T-cell (primary cell): ENCODE results near the gene VWA3A. TPM values are rescaled to one million over a fixed set of nuclear protein-coding genes. Genes with fewer than 3 reads are reported as not detected.

Source experiments
- ATAC-seq, 4 experiments: fragments of 200-7000 bp in 3 of 4; fragments of 150-1000 bp in 1 of 4; cut with Tn5 transposase; replicated peaks in 1 of 4; 1 replicate in 3 of 4; 2 replicates in 1 of 4; pipeline ENCODE4 v1.10.0; 2021; ENCODE audit warnings: moderate library complexity in 3 of 4, mild to moderate bottlenecking in 2 of 4, moderate number of reproducible peaks in 1 of 4
- CTCF ChIA-PET, 2 donors: fragments of 300-600 bp; sonication (Branson Sonifier 250); formaldehyde crosslinking; loops; one replicate each; lab custom pipeline; 2022; ENCODE audit warnings: antibody characterized with exemption in 2 of 2; lab: Charles Lee
- POLR2A ChIA-PET, 2 donors: fragments of 300-600 bp; sonication (Branson Sonifier 250); formaldehyde crosslinking; loops; one replicate each; lab custom pipeline; 2022; ENCODE audit warnings: antibody characterized with exemption in 2 of 2; lab: Charles Lee
- DNase-seq, 35 experiments: peaks; one replicate each; pipeline versions ENCODE4 v3.0.0 to v3.0.0-alpha.2; 2013 to 2023
- H3K27ac ChIP-seq: one replicate; pipeline ENCODE4 v1.5.1; 2013; ENCODE audit warnings: low read length
- H3K27me3 ChIP-seq, 2 experiments: replicated peaks in 1 of 2; 1 replicate in 1 of 2; 2 replicates in 1 of 2; pipeline versions ENCODE4 v1.6.1 to v1.7.0; 2013; ENCODE audit warnings: low read length in 1 of 2, mixed read lengths in 1 of 2; ENCODE audit not compliant: control insufficient read depth in 2 of 2, insufficient read depth in 2 of 2; ENCODE audit errors: extremely low read depth in 1 of 2
- H3K36me3 ChIP-seq, 2 donors: 1 replicate in 1 of 2; 2 replicates in 1 of 2; pipeline versions ENCODE4 v1.6.1 to v1.7.0; 2013; ENCODE audit warnings: low read length in 1 of 2; ENCODE audit not compliant: control insufficient read depth in 2 of 2, insufficient read depth in 1 of 2; ENCODE audit errors: extremely low read depth in 1 of 2
- H3K4me1 ChIP-seq, 2 experiments: 1 replicate in 1 of 2; 2 replicates in 1 of 2; pipeline versions ENCODE4 v1.6.1 to v1.7.0; 2013; ENCODE audit warnings: low read length in 2 of 2, mixed read lengths in 1 of 2; ENCODE audit not compliant: insufficient read depth in 2 of 2, control insufficient read depth in 1 of 2; ENCODE audit errors: extremely low read depth in 1 of 2
- H3K4me3 ChIP-seq, 2 donors: 1 replicate in 1 of 2; 2 replicates in 1 of 2; pipeline versions ENCODE4 v1.5.1 to v1.7.0; 2013; ENCODE audit warnings: mild to moderate bottlenecking in 2 of 2, low read length in 1 of 2, moderate library complexity in 1 of 2; ENCODE audit not compliant: control insufficient read depth in 1 of 2; ENCODE audit errors: extremely low read depth in 1 of 2
- H3K9me3 ChIP-seq: 2 replicates; pipeline ENCODE4 v1.7.0; 2013
- H3K27ac Mint-ChIP-seq, 2 donors: one replicate each; pipeline ENCODE4 v1.8.0; 2020 to 2021; ENCODE audit warnings: mild to moderate bottlenecking in 2 of 2, mixed read lengths in 2 of 2
- H3K27me3 Mint-ChIP-seq, 2 donors: one replicate each; pipeline ENCODE4 v1.8.0; 2021 to 2022; ENCODE audit warnings: mixed read lengths in 2 of 2
- H3K36me3 Mint-ChIP-seq: one replicate; pipeline ENCODE4 v1.8.0; 2021; ENCODE audit warnings: mixed read lengths
- H3K4me1 Mint-ChIP-seq, 3 donors: one replicate each; pipeline ENCODE4 v1.8.0; 2020 to 2022; ENCODE audit warnings: mixed read lengths in 3 of 3, mild to moderate bottlenecking in 1 of 3
- H3K4me3 Mint-ChIP-seq, 3 donors: one replicate each; pipeline ENCODE4 v1.8.0; 2020 to 2022; ENCODE audit warnings: mild to moderate bottlenecking in 3 of 3, mixed read lengths in 3 of 3, moderate library complexity in 3 of 3
- H3K9me3 Mint-ChIP-seq, 3 donors: one replicate each; pipeline ENCODE4 v1.8.0; 2020 to 2022; ENCODE audit warnings: mixed read lengths in 3 of 3
- WGBS: methylation state at CpG from one replicate; pipeline ENCODE4 v1.1.5; 2013; ENCODE audit warnings: missing lambda C conversion rate; ENCODE audit not compliant: insufficient coverage; 5-methylcytosine and 5-hydroxymethylcytosine counted together
- total RNA-seq, 35 experiments: library from RNA in 6 of 35; stranded (reverse) in 6 of 35; fragments of 120-200 nt in 1 of 35; gene quantifications; one replicate each; pipeline versions ENCODE4 v1.2.1 to v1.2.4 and lab custom pipeline; 2013 to 2026

Gene VWA3A
- total RNA-seq, 5 donors from 2014 or later (not counting 1 experiment from before 2014, with no cell fraction given): 0.10 to 0.50 (median 0.32) TPM

GRCh38 chr16:22053921-22054341 is 38.4 kb upstream of the VWA3A start:
- Histone ChIP-seq H3K9me3 (no peaks in the 10 kb centered on the region), H3K4me3 (no peak overlapping the region), H3K27me3 (no peaks in the 10 kb centered on the region), H3K36me3 (no peaks in the 10 kb centered on the region), H3K4me1 (peaks cover 3 to 4% of the 10 kb centered on the region in 2 experiments), H3K27ac (no peak overlapping the region)
- DNase-seq (no peak), ATAC-seq (no peak)
- Mint-ChIP-seq H3K4me1 (peaks cover 18 to 19% (median 18%) of the 10 kb centered on the region in 3 donors), H3K9me3 (no peaks in the 10 kb centered on the region), H3K36me3 (peaks cover 8% of the 10 kb centered on the region), H3K27me3 (no peaks in the 10 kb centered on the region), H3K4me3 (no peak overlapping the region), H3K27ac (no peak overlapping the region)
- CTCF ChIA-PET: no interaction called here
- 60% methylated on average over 1 of the region's 4 CpGs for WGBS
- POLR2A ChIA-PET: no interaction called here

- no peak for DNase-seq
- no peaks in the 10 kb centered on the region for H3K9me3 Mint-ChIP-seq
- Histone ChIP-seq H3K27me3 (no peaks in the 10 kb centered on the region), H3K9me3 (no peaks in the 10 kb centered on the region), H3K27ac (no peak overlapping the region), H3K36me3 (no peaks in the 10 kb centered on the region), H3K4me3 (no peak overlapping the region), H3K4me1 (peaks cover 3 to 4% of the 10 kb centered on the region in 2 experiments)
- peaks cover 8% of the 10 kb centered on the region for H3K36me3 Mint-ChIP-seq
- no peak for ATAC-seq
- H3K4me1 Mint-ChIP-seq: peaks cover 21 to 24% (median 21%) of the 10 kb centered on the region in 3 donors
- ChIA-PET CTCF (interaction anchor here in 1 of 2 donors (1.7 kb wide), 1 partner anchor 22 kb away, joined by 7 read pairs; no protein-coding TSS in a partner anchor), POLR2A (interaction anchor here in 1 of 2 donors (1.1 kb wide), 1 partner anchor 11 kb away, joined by 3 read pairs; no protein-coding TSS in a partner anchor)
- H3K27ac Mint-ChIP-seq: peak overlapping the region in 1 of 2 donors; percentile 12
- no peaks in the 10 kb centered on the region for H3K27me3 Mint-ChIP-seq
- no peak overlapping the region for H3K4me3 Mint-ChIP-seq
- no CpG with 5 or more reads among the region's 5 CpGs for WGBS
Measured at GRCh38 chr16:22054847-22055590, 37.3 kb upstream of the VWA3A start.

GRCh38 chr16:22055881-22056280 is 36.5 kb upstream of the VWA3A start:
- no peak overlapping the region for H3K4me3 Mint-ChIP-seq
- ChIA-PET CTCF (interaction anchor here in 1 of 2 donors (1.7 kb wide), 1 partner anchor 22 kb away, joined by 7 read pairs; no protein-coding TSS in a partner anchor), POLR2A (interaction anchor here in 1 of 2 donors (1.1 kb wide), 1 partner anchor 10 kb away, joined by 3 read pairs; no protein-coding TSS in a partner anchor)
- H3K36me3 Mint-ChIP-seq: peaks cover 8% of the 10 kb centered on the region
- Histone ChIP-seq H3K4me3 (no peak overlapping the region), H3K9me3 (no peaks in the 10 kb centered on the region), H3K27me3 (no peaks in the 10 kb centered on the region), H3K4me1 (peaks cover 3 to 4% of the 10 kb centered on the region in 2 experiments), H3K36me3 (no peaks in the 10 kb centered on the region), H3K27ac (no peak overlapping the region)
- H3K27ac Mint-ChIP-seq: no peak overlapping the region
- no peaks in the 10 kb centered on the region for H3K9me3 Mint-ChIP-seq
- 91% methylated on average over 5 of the region's 5 CpGs for WGBS
- no peak for DNase-seq
- peaks cover 21 to 24% (median 23%) of the 10 kb centered on the region in 3 donors for H3K4me1 Mint-ChIP-seq
- ATAC-seq: no peak
- H3K27me3 Mint-ChIP-seq: no peaks in the 10 kb centered on the region

GRCh38 chr16:22063888-22064467 is 28.4 kb upstream of the VWA3A start:
- Histone ChIP-seq H3K9me3 (no peaks in the 10 kb centered on the region), H3K4me1 (no peaks in the 10 kb centered on the region), H3K4me3 (no peak overlapping the region), H3K36me3 (peaks cover 0 to 5% of the 10 kb centered on the region in 2 donors), H3K27me3 (no peaks in the 10 kb centered on the region), H3K27ac (no peak overlapping the region)
- Mint-ChIP-seq H3K27ac (no peak overlapping the region), H3K4me3 (no peak overlapping the region), H3K27me3 (no peaks in the 10 kb centered on the region), H3K9me3 (peaks cover 0 to 7% (median 4%) of the 10 kb centered on the region in 3 donors), H3K4me1 (peaks cover 9 to 12% (median 10%) of the 10 kb centered on the region in 3 donors), H3K36me3 (peaks cover 22% of the 10 kb centered on the region)
- no peak for DNase-seq
- no CpG with 5 or more reads among the region's 1 CpG for WGBS
- ChIA-PET CTCF (no interaction called here), POLR2A (interaction anchor here in 1 of 2 donors (0.5 kb wide), 1 partner anchor 224 kb away, joined by 5 read pairs; no protein-coding TSS in a partner anchor)
- ATAC-seq: no peak

- ChIA-PET CTCF (no interaction called here), POLR2A (no interaction called here)
- WGBS: no CpG with 5 or more reads among the region's 1 CpG
Measured at GRCh38 chr16:22065252-22065651, 27.1 kb upstream of the VWA3A start.

More at GRCh38 chr16:22065252-22065651, 27.1 kb upstream of the VWA3A start:
- Mint-ChIP-seq H3K36me3 (peaks cover 22% of the 10 kb centered on the region), H3K4me3 (no peak overlapping the region), H3K27me3 (no peaks in the 10 kb centered on the region), H3K27ac (no peak overlapping the region), H3K4me1 (peaks cover 5 to 7% (median 7%) of the 10 kb centered on the region in 3 donors), H3K9me3 (peaks cover 0 to 7% (median 4%) of the 10 kb centered on the region in 3 donors)
- no peak overlapping the region for H3K27ac ChIP-seq
- H3K4me3 ChIP-seq: no peak overlapping the region
- no peaks in the 10 kb centered on the region for H3K9me3 ChIP-seq
- no peaks in the 10 kb centered on the region for H3K4me1 ChIP-seq
- DNase-seq (no peak), ATAC-seq (no peak)
- H3K36me3 ChIP-seq: peaks cover 0 to 5% of the 10 kb centered on the region in 2 donors
- no peaks in the 10 kb centered on the region for H3K27me3 ChIP-seq
